Choroid plexus epithelial cell (primary cell): Measurements from ENCODE around the gene CLTC.
A peak's percentile ranks its signal among the peaks of the same experiment; 100 is the strongest.

Source experiments
- DNase-seq: peaks from one replicate; pipeline ENCODE4 v3.0.0-alpha.2; 2010; ENCODE audit warnings: low read depth
- H3K4me3 ChIP-seq: 2 replicates; pipeline ENCODE4 v1.5.1; 2011; ENCODE audit warnings: low read depth, mild to moderate bottlenecking, control low read depth, low read length, moderate library complexity
- CTCF ChIP-seq: conservative IDR thresholded peaks from 2 replicates; pipeline ENCODE4 v1.5.1; 2011; ENCODE audit warnings: low read depth, mild to moderate bottlenecking, control low read depth, inconsistent platforms, low read length, moderate library complexity

CLTC gene

GRCh38 chr17:59694344-59694743 lies 74.6 kb downstream of the CLTC start:
- TF ChIP-seq CTCF, result no peak
- H3K4me3 ChIP-seq, result no peak overlapping the region
- no peak for DNase-seq

DNA sequence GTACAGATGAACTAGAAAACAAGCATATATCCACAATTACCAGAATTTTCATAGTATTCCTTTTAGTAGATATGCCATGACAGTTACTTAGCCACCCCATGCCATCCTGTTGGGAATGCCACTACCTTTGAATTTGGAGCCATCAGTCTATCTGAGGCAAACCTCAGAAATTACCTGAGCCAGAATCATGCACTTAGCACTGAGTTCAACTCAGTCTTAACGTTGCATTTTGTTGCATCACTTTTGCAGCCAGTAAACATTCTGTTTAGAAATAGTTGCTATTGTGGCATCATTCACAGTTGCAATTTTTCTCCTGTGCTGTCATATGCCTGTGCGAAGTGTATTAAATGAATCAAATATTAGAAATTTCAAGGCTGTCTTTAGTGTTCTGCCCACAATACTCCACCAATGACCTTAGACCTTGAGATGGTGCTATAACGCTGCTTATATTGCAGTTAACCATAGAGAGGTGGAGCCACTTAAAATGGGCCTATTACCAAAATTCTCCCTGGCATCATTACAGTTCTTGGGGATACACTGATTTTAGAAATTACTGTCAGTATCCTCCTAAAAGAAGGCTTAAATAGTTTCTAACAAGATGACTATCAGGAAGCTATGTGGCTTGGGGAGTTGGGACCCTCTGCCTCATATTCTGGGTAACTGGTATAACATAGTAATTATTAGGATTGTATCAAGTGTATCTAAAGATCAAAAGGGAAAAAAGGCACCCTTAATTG lies 76.4 kb downstream of the CLTC start:
- TF ChIP-seq CTCF, result no peak
- peak; percentile 36 for DNase-seq
- no peak overlapping the region for H3K4me3 ChIP-seq

- no peak for DNase-seq
- no peak for TF ChIP-seq CTCF
- no peak overlapping the region for H3K4me3 ChIP-seq
These were observed 77.1 kb downstream of the CLTC start for GRCh38 chr17:59696682-59697277.

DNA sequence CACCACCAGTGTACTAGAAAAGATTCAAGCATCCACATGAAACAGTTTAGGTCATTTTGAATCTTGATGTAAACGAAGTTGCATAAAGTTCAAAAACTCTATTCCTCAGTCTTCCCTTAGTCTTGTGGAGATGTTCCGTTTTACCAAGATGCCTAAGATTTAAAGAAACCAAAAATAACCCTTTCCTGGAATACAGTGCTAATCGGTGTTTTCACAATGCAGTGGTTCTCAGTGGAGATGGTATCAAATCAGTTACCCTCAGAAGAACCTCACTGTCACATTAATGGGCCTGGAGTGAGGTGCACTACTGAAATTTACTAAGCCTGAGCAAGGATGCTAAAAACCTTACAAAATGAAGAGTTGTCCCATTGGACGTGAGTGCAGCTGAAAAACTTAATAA lies 78.4 kb downstream of the CLTC start:
- H3K4me3 ChIP-seq, result no peak overlapping the region
- DNase-seq, result no peak
- TF ChIP-seq CTCF, result no peak

DNA sequence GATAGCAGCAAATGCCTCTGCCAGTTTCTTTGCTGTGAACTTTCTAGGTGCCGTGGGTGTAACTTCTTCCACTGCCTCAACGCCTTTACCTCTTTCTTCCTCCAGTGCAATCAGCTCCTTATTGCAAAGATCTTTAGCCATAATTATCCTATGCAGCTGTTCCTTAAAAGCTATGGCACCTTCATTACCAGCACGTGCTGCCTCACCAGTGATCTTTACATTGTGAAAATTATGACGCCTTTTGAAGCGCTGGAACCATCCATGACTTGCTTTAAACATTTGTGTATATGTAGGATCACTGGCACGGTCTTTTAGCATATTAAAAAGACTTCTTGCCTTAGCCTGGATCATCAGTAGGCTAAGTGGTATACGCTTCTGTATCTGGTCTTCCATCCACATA lies 79.5 kb downstream of the CLTC start:
- no peak for DNase-seq
- H3K4me3 ChIP-seq, result no peak overlapping the region
- no peak for TF ChIP-seq CTCF

DNA sequence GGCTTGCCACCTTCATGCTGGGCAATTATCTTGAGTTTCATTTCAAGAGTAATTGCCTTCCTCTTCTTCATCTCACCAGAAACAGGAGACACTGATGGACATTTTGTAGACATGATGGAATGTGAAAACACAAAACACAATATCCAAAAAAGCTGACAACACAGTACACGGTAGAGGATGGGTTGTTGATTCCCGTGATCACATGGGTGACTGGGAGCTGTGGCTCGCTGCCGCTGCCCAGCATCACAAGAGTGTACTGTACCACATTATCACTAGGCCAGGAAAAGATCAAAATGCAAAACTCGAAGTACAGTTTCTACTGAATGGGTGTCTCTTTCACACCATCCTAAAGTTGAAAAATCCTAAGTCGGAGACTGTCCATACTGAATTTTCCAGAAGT lies 80.1 kb downstream of the CLTC start:
- H3K4me3 ChIP-seq, result no peak overlapping the region
- no peak for TF ChIP-seq CTCF
- no peak for DNase-seq

DNA sequence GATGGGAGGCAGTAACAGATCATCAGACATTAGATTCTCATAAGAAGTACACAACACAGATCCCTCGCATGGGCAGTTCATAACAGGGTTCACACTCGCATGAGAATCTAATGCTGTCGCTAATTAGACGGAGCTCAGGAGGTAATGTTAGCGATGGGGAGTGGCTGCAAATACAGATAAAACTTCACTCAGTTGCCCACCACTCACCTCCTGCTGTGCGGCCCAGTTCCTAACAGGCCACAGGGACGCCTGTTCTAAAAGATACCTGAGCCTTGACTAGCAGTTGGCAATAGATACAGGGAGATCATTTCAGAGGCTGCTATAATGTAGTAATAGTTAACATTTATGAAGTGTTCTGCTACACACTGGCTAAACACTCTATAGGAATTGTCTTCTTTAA lies 82.6 kb downstream of the CLTC start:
- H3K4me3 ChIP-seq, result no peak overlapping the region
- DNase-seq, result no peak
- TF ChIP-seq CTCF, result no peak
